Body of pancreas (tissue), 4 donors: Measurements from ENCODE around the gene ZNF831. TPM values are rescaled to one million over a fixed set of nuclear protein-coding genes. Genes with fewer than 3 reads are reported as not detected.

Experiments
- ATAC-seq: fragments of 150-250 bp; one replicate; pipeline ENCODE4 v1.9.1; 2016
- DNase-seq, 4 donors: peaks; one replicate each; pipeline ENCODE4 v3.0.0-alpha.2; 2019
- H3K27ac ChIP-seq, 4 donors: fragments of 200-600 bp; sonication (generic); 1 replicate in 3 of 4; 2 replicates in 1 of 4; pipeline versions ENCODE4 v1.5.1 to v1.6.1; 2016 to 2019; ENCODE audit warnings: mild to moderate bottlenecking in 1 of 4, mixed read lengths in 1 of 4, moderate library complexity in 1 of 4
- H3K27me3 ChIP-seq, 2 donors: fragments of 200-600 bp; sonication (generic); one replicate each; pipeline ENCODE4 v1.6.0; 2016; ENCODE audit warnings: mild to moderate bottlenecking in 1 of 2
- H3K36me3 ChIP-seq, 2 donors: fragments of 200-600 bp; sonication (generic); replicated peaks in 1 of 2; 2 replicates each; pipeline ENCODE4 v1.5.1; 2016; ENCODE audit warnings: low read depth in 2 of 2; ENCODE audit not compliant: insufficient read depth in 1 of 2
- H3K4me1 ChIP-seq: fragments of 200-600 bp; sonication (generic); one replicate; pipeline ENCODE4 v1.6.0; 2016
- H3K4me3 ChIP-seq, 2 donors: fragments of 200-600 bp; sonication (generic); 1 replicate in 1 of 2; 2 replicates in 1 of 2; pipeline ENCODE4 v1.5.1; 2016 to 2019
- H3K9me3 ChIP-seq, 3 donors: fragments of 200-600 bp; sonication (generic); 1 replicate in 2 of 3; 2 replicates in 1 of 3; pipeline ENCODE4 v1.5.1; 2016
- POLR2A ChIP-seq, 3 donors: fragments of 450-650 bp; IDR thresholded peaks; one replicate each; pipeline ENCODE4 v1.6.1; 2016; ENCODE audit warnings: antibody characterized with exemption in 3 of 3, mild to moderate bottlenecking in 2 of 3
- WGBS, 2 donors: methylation state at CpG; one replicate each; pipeline ENCODE4 v1.1.5; 2017; 5-methylcytosine and 5-hydroxymethylcytosine counted together
- intact Hi-C: fragments of 100-400 bp; cut with DNase I; formaldehyde crosslinking; loops from one replicate; pipeline ENCODE4 v1.15.1; 2023
- total RNA-seq, 2 donors: library from RNA; depleted of rRNA; stranded (reverse); fragments of >200 nt; gene quantifications; one replicate each; pipeline ENCODE4 v1.1.0, GENCODE V29; 2016
- TF ChIP-seq, protein P1 (sequence below), 7 experiments: fragments of 450-650 bp in 4 of 7; fragments of 200-600 bp in 3 of 7; sonication (generic) in 3 of 7; IDR thresholded peaks; one replicate each; pipeline ENCODE4 v1.5.1; 2016 to 2019; ENCODE audit warnings: antibody characterized with exemption in 7 of 7

The ZNF831 gene
- total RNA-seq, 2 donors from 2014 or later, result 0.66 to 1.6 TPM

DNA sequence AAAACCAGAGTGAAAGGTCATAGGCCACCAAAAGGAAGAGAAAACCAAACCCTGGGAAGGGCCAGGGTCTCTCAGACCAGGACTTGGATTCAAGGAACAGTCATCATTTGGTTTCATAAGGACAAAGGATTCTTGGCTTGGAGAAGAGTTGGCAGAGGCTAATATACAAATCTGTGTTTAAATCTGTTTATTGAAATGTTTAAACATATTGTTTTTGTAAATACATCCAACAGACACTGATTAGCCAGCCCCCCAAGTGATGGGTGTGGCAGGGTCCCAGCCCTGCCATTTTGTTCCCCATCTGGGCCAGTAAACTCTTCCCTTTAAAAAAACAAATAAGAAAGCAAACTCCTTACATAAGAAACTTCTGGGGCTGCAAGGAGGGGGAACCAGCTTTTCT, 6.1 kb upstream of the ZNF831 start:
- Histone ChIP-seq H3K9me3 (no peaks in the 10 kb centered on the region), H3K27ac (no peak overlapping the region), H3K4me3 (no peak overlapping the region), H3K36me3 (no peaks in the 10 kb centered on the region), H3K4me1 (no peaks in the 10 kb centered on the region), H3K27me3 (no peaks in the 10 kb centered on the region)
- TF ChIP-seq, protein P1, sequence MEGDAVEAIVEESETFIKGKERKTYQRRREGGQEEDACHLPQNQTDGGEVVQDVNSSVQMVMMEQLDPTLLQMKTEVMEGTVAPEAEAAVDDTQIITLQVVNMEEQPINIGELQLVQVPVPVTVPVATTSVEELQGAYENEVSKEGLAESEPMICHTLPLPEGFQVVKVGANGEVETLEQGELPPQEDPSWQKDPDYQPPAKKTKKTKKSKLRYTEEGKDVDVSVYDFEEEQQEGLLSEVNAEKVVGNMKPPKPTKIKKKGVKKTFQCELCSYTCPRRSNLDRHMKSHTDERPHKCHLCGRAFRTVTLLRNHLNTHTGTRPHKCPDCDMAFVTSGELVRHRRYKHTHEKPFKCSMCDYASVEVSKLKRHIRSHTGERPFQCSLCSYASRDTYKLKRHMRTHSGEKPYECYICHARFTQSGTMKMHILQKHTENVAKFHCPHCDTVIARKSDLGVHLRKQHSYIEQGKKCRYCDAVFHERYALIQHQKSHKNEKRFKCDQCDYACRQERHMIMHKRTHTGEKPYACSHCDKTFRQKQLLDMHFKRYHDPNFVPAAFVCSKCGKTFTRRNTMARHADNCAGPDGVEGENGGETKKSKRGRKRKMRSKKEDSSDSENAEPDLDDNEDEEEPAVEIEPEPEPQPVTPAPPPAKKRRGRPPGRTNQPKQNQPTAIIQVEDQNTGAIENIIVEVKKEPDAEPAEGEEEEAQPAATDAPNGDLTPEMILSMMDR (IDR thresholded peaks at IDR 0.05), result no peak
- no peak for TF ChIP-seq POLR2A (IDR thresholded peaks at IDR 0.05)
- ATAC-seq (no peak), DNase-seq (no peak)
- intact Hi-C loops, result no loop called here

DNA sequence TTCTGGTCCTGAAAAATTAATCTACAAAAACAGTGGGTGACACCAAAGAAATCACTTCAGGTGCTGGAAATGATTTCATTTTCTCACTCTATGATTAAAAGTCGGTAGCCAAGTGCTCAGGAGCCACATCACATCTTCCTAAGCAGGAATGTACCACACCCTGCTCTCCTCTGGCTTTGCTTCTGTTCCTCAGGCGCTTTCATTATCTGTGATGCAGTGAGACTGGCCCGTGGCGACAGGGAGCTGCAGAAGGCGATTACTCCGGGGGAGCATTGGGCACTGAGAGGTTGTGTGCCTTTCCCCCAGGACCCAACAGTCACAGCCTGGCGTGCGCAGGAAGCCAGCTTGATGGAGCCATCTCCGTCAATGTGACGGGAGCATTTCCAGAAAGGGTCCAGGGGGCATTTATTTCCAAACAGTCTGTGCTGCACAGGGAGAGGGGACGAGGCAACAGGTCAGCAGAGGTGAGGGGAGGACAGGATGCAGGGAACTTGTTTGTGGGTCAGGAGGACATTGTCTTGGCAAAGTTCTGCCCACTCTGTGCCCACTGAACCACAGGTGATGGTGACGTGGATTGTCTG, 5.6 kb upstream of the ZNF831 start:
- 48 to 60% methylated on average over 11 to 12 of the region's 12 CpGs for WGBS, 2 donors
- Histone ChIP-seq H3K4me1 (no peaks in the 10 kb centered on the region), H3K9me3 (no peaks in the 10 kb centered on the region), H3K4me3 (no peak overlapping the region), H3K27me3 (no peaks in the 10 kb centered on the region), H3K27ac (no peak overlapping the region), H3K36me3 (no peaks in the 10 kb centered on the region)
- no peak for DNase-seq
- TF ChIP-seq, protein P1 (IDR thresholded peaks at IDR 0.05), result no peak
- no peak for TF ChIP-seq POLR2A (IDR thresholded peaks at IDR 0.05)
- ATAC-seq, result no peak
- intact Hi-C loops, result no loop called here

DNA sequence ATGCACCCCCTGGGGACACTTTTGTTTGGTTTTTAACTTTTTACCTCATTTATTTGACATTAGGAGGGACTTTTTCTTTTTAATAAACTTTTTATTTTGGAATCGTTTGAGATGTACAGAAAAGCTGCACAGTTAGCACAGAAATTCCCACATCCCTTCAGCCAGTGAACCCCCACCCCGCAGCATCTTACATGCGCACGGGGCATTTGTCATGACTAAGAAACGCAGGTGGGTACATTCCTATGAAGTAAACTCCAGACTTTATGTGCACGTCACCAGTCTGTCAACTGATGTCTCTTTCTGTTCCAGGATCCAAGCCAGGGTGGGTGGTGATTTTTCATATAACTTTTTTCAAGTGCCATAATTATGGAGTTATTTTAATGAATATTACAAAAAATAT, 4.9 kb upstream of the ZNF831 start:
- 65% methylated on average over 6 of the region's 6 CpGs for WGBS, 2 donors
- no peaks in the 10 kb centered on the region for H3K9me3 ChIP-seq
- intact Hi-C loops, result no loop called here
- no peak overlapping the region for H3K4me3 ChIP-seq
- TF ChIP-seq, protein P1 (IDR thresholded peaks at IDR 0.05), result no peak
- no peak for TF ChIP-seq POLR2A (IDR thresholded peaks at IDR 0.05)
- H3K27ac ChIP-seq, result no peak overlapping the region
- no peaks in the 10 kb centered on the region for H3K4me1 ChIP-seq
- ATAC-seq (no peak), DNase-seq (no peak)
- H3K36me3 ChIP-seq, result no peaks in the 10 kb centered on the region
- H3K27me3 ChIP-seq, result no peaks in the 10 kb centered on the region

DNA sequence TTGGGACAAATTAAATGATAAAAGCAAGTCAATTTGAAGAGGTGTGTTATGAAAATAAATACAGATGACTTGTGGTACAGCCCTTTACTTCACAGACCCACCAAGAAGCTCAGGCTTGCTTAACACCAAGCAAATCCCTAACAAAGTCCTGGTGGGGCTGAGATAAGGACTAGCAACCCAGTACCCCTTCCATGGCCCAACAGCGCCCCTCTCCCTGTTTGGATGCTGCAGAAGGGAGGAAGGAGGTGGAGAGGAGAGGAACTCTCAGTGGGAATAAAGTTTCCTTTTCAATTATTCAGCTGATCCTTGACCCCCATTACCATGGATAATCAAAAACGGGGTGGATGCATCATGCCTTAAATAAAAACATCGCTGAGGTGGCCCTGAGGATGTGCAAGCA, 4.5 kb upstream of the ZNF831 start:
- intact Hi-C loops, result no loop called here
- WGBS, 2 donors, result 43 to 44% methylated on average over 3 of the region's 3 CpGs
- Histone ChIP-seq H3K4me3 (no peak overlapping the region), H3K27me3 (no peaks in the 10 kb centered on the region), H3K27ac (no peak overlapping the region), H3K36me3 (no peaks in the 10 kb centered on the region), H3K4me1 (no peaks in the 10 kb centered on the region), H3K9me3 (no peaks in the 10 kb centered on the region)
- DNase-seq, result no peak
- no peak for ATAC-seq
- no peak for TF ChIP-seq POLR2A (IDR thresholded peaks at IDR 0.05)
- TF ChIP-seq, protein P1 (IDR thresholded peaks at IDR 0.05), result no peak
